GM12878 (cell line): ENCODE measurements around the gene STPG3. TPM values are rescaled to one million over a fixed set of nuclear protein-coding genes. Genes with fewer than 3 reads are reported as not detected.

Experiments
- ATAC-seq: fragments of 200-7000 bp; cut with Tn5 transposase; 3 replicates; pipeline ENCODE4 v1.9.1; 2020; ENCODE audit warnings: mild to moderate bottlenecking, moderate library complexity
- BruUV-seq: library from RNA; stranded (reverse); fragments of 400-500 nt; replicated peaks from 2 replicates; lab custom pipeline; 2021; lab: Mats Ljungman, UMichigan
- CTCF ChIA-PET: fragments of 300-600 bp; sonication (Branson Sonifier 250); formaldehyde crosslinking; extraction: SDS; loops from one replicate; lab custom pipeline; 2021; ENCODE audit warnings: inconsistent platforms; lab: Yijun Ruan, JAX
- POLR2A ChIA-PET: fragments of 350-600 bp; formaldehyde crosslinking; extraction: SDS; loops from one replicate; lab custom pipeline; 2021; ENCODE audit warnings: inconsistent platforms; lab: Charles Lee
- RAD21 ChIA-PET: fragments of 300-600 bp; sonication (Branson Sonifier 250); formaldehyde crosslinking; loops from one replicate; lab custom pipeline; 2023; ENCODE audit warnings: antibody characterized with exemption; ENCODE audit not compliant: unreplicated experiment; lab: Charles Lee
- SMC1A ChIA-PET: fragments of 300-600 bp; sonication (Branson Sonifier 250); formaldehyde crosslinking; loops from one replicate; lab custom pipeline; 2023; ENCODE audit not compliant: unreplicated experiment, uncharacterized antibody; lab: Charles Lee
- DNase-seq: peaks from one replicate; pipeline ENCODE4 v3.0.0-alpha.2; 2011; ENCODE audit warnings: low read depth, low spot score
- FAIRE-seq: peaks from 3 replicates; lab custom pipeline; 2011; peaks lifted over from hg19 to GRCh38; lab: Jason Lieb, UNC
- H2AFZ ChIP-seq: 2 replicates; pipeline ENCODE4 v1.6.0; 2011; ENCODE audit warnings: low read depth, low read length, control low read depth; ENCODE audit not compliant: control insufficient read depth
- H3K27ac ChIP-seq: 2 replicates; pipeline ENCODE4 v1.5.1; 2011; ENCODE audit warnings: control low read depth; ENCODE audit not compliant: control insufficient read depth, insufficient read depth
- H3K27me3 ChIP-seq, 2 experiments: replicated peaks in 1 of 2; 2 replicates each; pipeline versions ENCODE4 v1.6.0 to v1.6.1; 2011; ENCODE audit warnings: low read length in 1 of 2; ENCODE audit not compliant: control insufficient read depth in 2 of 2, insufficient read depth in 2 of 2
- H3K36me3 ChIP-seq, 2 experiments: 2 replicates each; pipeline ENCODE4 v1.5.1; 2011; ENCODE audit warnings: low read length in 1 of 2; ENCODE audit not compliant: control insufficient read depth in 2 of 2, insufficient read depth in 2 of 2
- H3K4me1 ChIP-seq: 2 replicates; pipeline ENCODE4 v1.6.1; 2011; ENCODE audit warnings: mild to moderate bottlenecking, low read length, moderate library complexity, mixed read lengths; ENCODE audit not compliant: control insufficient read depth, insufficient read depth
- H3K4me2 ChIP-seq: 2 replicates; pipeline ENCODE4 v1.6.0; 2011; ENCODE audit warnings: control low read depth; ENCODE audit not compliant: control insufficient read depth, insufficient read depth
- H3K4me3 ChIP-seq: fragments of 200-600 bp; sonication (generic); 2 replicates; pipeline ENCODE4 v1.5.1; 2016
- H3K79me2 ChIP-seq: 2 replicates; pipeline ENCODE4 v1.6.0; 2011; ENCODE audit warnings: low read length; ENCODE audit not compliant: control insufficient read depth, insufficient read depth
- H3K9ac ChIP-seq: 2 replicates; pipeline ENCODE4 v1.8.0; 2011; ENCODE audit warnings: low read length, control low read depth, mixed read lengths; ENCODE audit not compliant: control insufficient read depth, insufficient read depth
- H3K9me3 ChIP-seq: replicated peaks from 3 replicates; pipeline ENCODE4 v1.5.1; 2011; ENCODE audit warnings: mild to moderate bottlenecking, low read length; ENCODE audit not compliant: control insufficient read depth, insufficient read depth
- H4K20me1 ChIP-seq: 2 replicates; pipeline ENCODE4 v1.6.0; 2011; ENCODE audit not compliant: control insufficient read depth, insufficient read depth
- BACH1 ChIP-seq: fragments of 450-650 bp; IDR thresholded peaks from 2 replicates; pipeline ENCODE4 v1.6.1; 2017; ENCODE audit warnings: mild to moderate bottlenecking, borderline replicate concordance
- CREM ChIP-seq: IDR thresholded peaks from 2 replicates; pipeline ENCODE4 v1.6.1; 2014; ENCODE audit warnings: antibody characterized with exemption, low read depth
- NFYB ChIP-seq: IDR thresholded peaks from 2 replicates; pipeline ENCODE4 v1.6.1; 2011; ENCODE audit warnings: low read depth, mild to moderate bottlenecking, low read length, improper control_type of control experiment, moderate library complexity; ENCODE audit not compliant: insufficient read depth
- PAX5 ChIP-seq: IDR thresholded peaks from 2 replicates; pipeline ENCODE4 v1.6.1; 2011; ENCODE audit warnings: low read depth, low read length, borderline replicate concordance
- POLR2AphosphoS2 ChIP-seq: IDR thresholded peaks from 2 replicates; pipeline ENCODE4 v1.6.1; 2011; ENCODE audit warnings: low read depth, mild to moderate bottlenecking, low read length, improper control_type of control experiment, moderate library complexity
- POLR2AphosphoS5 ChIP-seq: IDR thresholded peaks from 2 replicates; pipeline ENCODE4 v1.6.1; 2011; ENCODE audit warnings: mild to moderate bottlenecking, low read length, inconsistent platforms
- POU2F2 ChIP-seq: IDR thresholded peaks from 3 replicates; pipeline ENCODE4 v1.6.1; 2011; ENCODE audit warnings: low read depth, mild to moderate bottlenecking, low read length, borderline replicate concordance
- SMAD5 ChIP-seq: IDR thresholded peaks from 2 replicates; pipeline ENCODE4 v1.6.1; 2016; ENCODE audit warnings: antibody characterized with exemption, low read depth
- SPI1 ChIP-seq: IDR thresholded peaks from 2 replicates; pipeline ENCODE4 v1.6.1; 2011; ENCODE audit warnings: low read depth, mild to moderate bottlenecking, low read length, moderate library complexity, borderline replicate concordance; ENCODE audit not compliant: insufficient read depth
- TARDBP ChIP-seq: IDR thresholded peaks from 2 replicates; pipeline ENCODE4 v1.6.1; 2016; ENCODE audit warnings: borderline replicate concordance
- ZNF217 ChIP-seq: fragments of 450-650 bp; IDR thresholded peaks from 2 replicates; pipeline ENCODE4 v1.6.1; 2017; ENCODE audit warnings: antibody characterized with exemption, mild to moderate bottlenecking
- WGBS: methylation state at CpG from one replicate; pipeline ENCODE4 v1.1.6; 2016; ENCODE audit warnings: low lambda C conversion rate; ENCODE audit not compliant: insufficient replicate concordance, insufficient coverage; ENCODE audit errors: missing lambda C conversion rate; 5-methylcytosine and 5-hydroxymethylcytosine counted together
- in situ Hi-C: fragments of 300-500 bp; cut with MboI; formaldehyde crosslinking; loops from 9 replicates; pipeline ENCODE4 v1.14.3; 2018; ENCODE audit warnings: mixed read lengths
- intact Hi-C: fragments of 100-400 bp; cut with micrococcal nuclease; formaldehyde crosslinking; loops from one replicate; pipeline ENCODE4 v1.14.2; 2022; ENCODE audit not compliant: unreplicated experiment
- polyA plus RNA-seq, 11 experiments: library from polyadenylated mRNA; depleted of rRNA in 4 of 11; unstranded in 6 of 11; stranded (reverse) in 5 of 11; fragments of >200 nt; fragmentation: Nextera tagmentation in 4 of 11; fragmentation: Illumina TruSeq in 1 of 11; extraction: Ambion mirVana in 4 of 11; extraction: Trizol in 1 of 11; gene quantifications; 1 replicate in 1 of 11; 2 replicates in 10 of 11; pipeline versions ENCODE4 v1.2.1 to v1.2.3, GENCODE V29; 2011 to 2016; ENCODE audit warnings: inconsistent platforms in 2 of 11, missing spikeins in 2 of 11, low read depth in 1 of 11
- total RNA-seq, 4 experiments: library from RNA; depleted of rRNA in 3 of 4; stranded (reverse); fragments of >200 nt in 3 of 4; fragmentation: Illumina TruSeq in 1 of 4; extraction: Trizol in 1 of 4; gene quantifications; 2 replicates each; pipeline versions ENCODE4 v1.2.1 to v1.2.3, GENCODE V29; 2013 to 2021

STPG3 gene
- total and polyA plus RNA-seq, 10 of the 15 experiments (the other 5 are each of a cell fraction or from before 2014, with no cell fraction given): not detected

DNA sequence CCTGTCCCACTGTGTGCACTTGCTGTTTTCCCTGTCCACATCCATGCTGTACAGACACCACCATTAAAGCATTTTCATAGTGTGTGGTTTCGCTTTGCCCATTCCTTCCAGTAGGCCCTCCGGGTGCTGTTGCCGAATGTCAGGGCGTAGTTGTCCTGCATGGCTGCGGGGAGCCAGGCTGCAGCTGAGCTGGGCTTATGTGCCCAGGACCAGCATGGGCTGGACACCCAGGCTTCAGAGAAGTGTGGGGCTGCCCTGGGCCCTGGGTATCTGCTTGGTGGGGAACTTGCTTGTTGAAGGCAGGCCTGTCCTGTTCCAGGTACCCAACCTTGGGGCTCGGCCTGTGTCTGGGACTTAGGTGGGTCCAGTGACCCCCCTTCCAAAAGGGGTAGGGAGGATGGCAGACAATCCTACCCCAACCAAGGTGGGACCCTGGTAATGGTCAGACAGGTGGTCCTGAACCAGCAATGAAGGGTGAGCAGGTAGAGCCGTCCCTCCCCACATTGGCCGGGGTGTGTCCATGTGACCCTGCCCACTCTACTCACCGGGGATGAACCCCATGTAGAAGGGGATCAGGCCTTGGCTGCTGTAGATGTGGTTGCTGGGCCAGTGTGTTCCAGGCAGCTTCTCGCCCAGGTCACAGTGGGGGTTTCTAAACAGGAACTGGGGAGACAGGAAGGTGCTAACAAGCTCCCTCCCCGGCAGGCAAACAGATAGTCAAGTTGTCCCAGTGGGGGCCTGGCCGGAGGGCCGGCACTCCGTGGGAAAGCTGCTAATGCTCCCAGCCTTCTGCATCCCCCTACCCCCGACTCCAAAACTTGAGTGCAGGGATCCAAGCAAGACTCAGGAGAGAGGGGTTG is 7.2 kb upstream of the STPG3 start:
- DNase-seq (no peak), ATAC-seq (no peak), FAIRE-seq (no peak)
- WGBS: 49% methylated on average over 15 of the region's 15 CpGs
- H3K4me3 ChIP-seq: no peak overlapping the region
- peak overlapping the region; percentile 91 for H3K4me2 ChIP-seq
- RAD21 ChIA-PET: no interaction called here
- H3K79me2 ChIP-seq: peaks cover 29% of the 10 kb centered on the region
- no peak overlapping the region for H2AFZ ChIP-seq
- no peaks in the 10 kb centered on the region for H3K27me3 ChIP-seq
- TF ChIP-seq NFYB (no peak), POU2F2 (peak; percentile 53; the same call in 1 of the 3 replicates), PAX5 (peak; percentile 35; the same call in 1 of the 2 replicates), ZNF217 (no peak), POLR2AphosphoS5 (peak; percentile 74), SMAD5 (peak; percentile 55; the same call in 1 of the 2 replicates), TARDBP (peak; percentile 40; the same call in 1 of the 2 replicates), POLR2AphosphoS2 (peak; percentile 43), SPI1 (peak; percentile 38; the same call in 1 of the 2 replicates), BACH1 (peak; percentile 54; the same call in 1 of the 2 replicates), CREM (no peak)
- H3K27ac ChIP-seq: no peak overlapping the region
- no TSS peak for BruUV-seq
- CTCF ChIA-PET: no interaction called here
- no peak overlapping the region; the same call in 1 of the 2 replicates for H3K9ac ChIP-seq
- in situ Hi-C loops (no loop called here), intact Hi-C loops (no loop called here)
- H3K4me1 ChIP-seq: peaks cover 23% of the 10 kb centered on the region
- peaks cover 4% of the 10 kb centered on the region; the same call in 1 of the 2 replicates for H4K20me1 ChIP-seq
- no peaks in the 10 kb centered on the region for H3K9me3 ChIP-seq
- SMC1A ChIA-PET: no interaction called here
- POLR2A ChIA-PET: interaction anchor here (1.6 to 9.2 kb wide), 3 partner anchors 11 to 164 kb away, joined by 3 to 112 read pairs (median 6); partner anchors contain the start of gene NELFB
- H3K36me3 ChIP-seq: peaks cover 8 to 14% of the 10 kb centered on the region in 2 experiments
